ENCODE measurements around the gene ZNF141.
"Not testable (repeated sequence)": the region's sequence is repeated elsewhere in the genome, so short reads cannot be mapped to it uniquely, and the experiment has no call there.

Gene ZNF141

GRCh38 chr4:337143-337931 is at the start of gene ZNF141:
ZNF141 (plus strand) TSS chr4:337814; CDS start chr4:337984, 170 bp downstream.
- DNase-seq, result peak; percentile 92

- DNase-seq, result no peak
Observed at GRCh38 chr4:288891-289290, 48.7 kb upstream of the ZNF141 start.

GRCh38 chr4:294732-295131 is 42.9 kb upstream of the ZNF141 start:
- DNase-seq, result no peak

- no peak for DNase-seq
Observed at GRCh38 chr4:302381-302780, 35.2 kb upstream of the ZNF141 start.

GRCh38 chr4:304516-304915 is 33.1 kb upstream of the ZNF141 start:
- not testable (repeated sequence) for DNase-seq

- DNase-seq, result no peak
Observed at GRCh38 chr4:304969-305680, 32.5 kb upstream of the ZNF141 start, which contains the start of gene ZNF732. ZNF732 (minus strand) TSS chr4:305474; CDS start chr4:305310, 164 bp downstream.

GRCh38 chr4:306551-306961 is 31.1 kb upstream of the ZNF141 start:
- DNase-seq, result no peak

- DNase-seq, result no peak
Observed at GRCh38 chr4:309807-310206, 27.8 kb upstream of the ZNF141 start.

- no peak for DNase-seq
Observed at GRCh38 chr4:314296-314903, 23.2 kb upstream of the ZNF141 start.

GRCh38 chr4:328729-329128 is 8.9 kb upstream of the ZNF141 start:
- DNase-seq, result no peak

GRCh38 chr4:335515-335914 is 2.1 kb upstream of the ZNF141 start:
- DNase-seq, result no peak

GRCh38 chr4:336099-336892 is 1.3 kb upstream of the ZNF141 start:
- DNase-seq, result peak; percentile 4

GRCh38 chr4:336893-337142 is 796 bp upstream of the ZNF141 start:
- DNase-seq, result no peak

- no peak for DNase-seq
Observed at GRCh38 chr4:337932-338758, 531 bp downstream of the ZNF141 start.

- DNase-seq, result no peak
Observed at GRCh38 chr4:338759-339097, 1.1 kb downstream of the ZNF141 start.

GRCh38 chr4:340011-340410 is 2.4 kb downstream of the ZNF141 start:
- DNase-seq, result no peak

GRCh38 chr4:373062-373839 is 35.6 kb downstream of the ZNF141 start:
- no peak for DNase-seq

GRCh38 chr4:374298-375160 is 36.9 kb downstream of the ZNF141 start:
- DNase-seq, result no peak

GRCh38 chr4:384311-385010 is 46.8 kb downstream of the ZNF141 start:
- no peak for DNase-seq
